SW480 (cell line): ENCODE measurements around the gene KIF21A.
"Not testable (repeated sequence)": the region's sequence is repeated elsewhere in the genome, so short reads cannot be mapped to it uniquely, and the experiment has no call there.

ENCODE experiments used
- DNase-seq: peaks from one replicate; pipeline ENCODE4 v3.0.0-alpha.2; 2016; ENCODE audit warnings: low spot score

The KIF21A gene

DNA sequence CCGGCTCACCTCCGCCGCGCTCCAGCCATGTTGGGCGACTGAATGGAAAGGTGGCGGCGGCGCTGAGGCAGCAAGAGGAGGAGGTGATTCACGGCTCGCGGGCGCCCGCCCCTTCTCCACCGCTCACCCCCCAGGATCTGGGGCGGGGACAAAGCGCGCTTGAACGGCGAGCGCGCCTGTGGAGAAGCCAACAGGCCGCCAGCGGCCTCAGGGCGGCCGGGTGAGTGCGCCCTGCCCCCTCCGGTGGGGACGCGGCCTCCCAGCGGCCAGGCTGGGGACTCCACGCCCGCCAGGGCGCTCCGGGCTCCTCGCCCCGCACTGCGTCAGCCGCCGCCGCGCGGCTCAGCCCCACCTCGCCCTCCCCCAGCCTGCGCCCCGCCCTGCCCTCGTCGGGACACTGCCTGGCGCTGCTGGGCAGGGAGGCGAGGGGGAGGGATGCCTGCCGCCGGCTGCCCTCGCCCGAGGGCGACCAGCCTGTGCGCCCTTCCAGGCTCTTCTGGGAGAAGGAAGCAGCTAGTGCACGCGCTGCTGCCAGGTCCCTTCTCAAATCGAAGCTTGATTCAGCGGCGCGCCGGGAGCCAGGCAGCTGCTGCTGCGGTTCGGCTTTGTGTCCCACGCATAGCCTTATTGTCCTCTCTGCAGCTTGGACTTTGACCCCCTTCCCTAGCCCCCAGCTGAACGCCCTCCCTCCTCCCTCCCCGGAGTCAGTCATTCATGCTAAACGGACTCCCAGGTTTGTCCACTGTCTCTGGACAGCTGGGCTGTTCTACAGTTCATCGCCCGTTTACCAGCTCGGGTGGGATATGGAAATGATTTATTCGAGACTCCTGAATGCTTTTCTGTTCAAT lies at the start of gene KIF21A:
TSS of gene KIF21A (minus strand) at position 40 of the 848 bp plus-strand sequence. CDS start 150 bp downstream, outside the sequence.
- DNase-seq: peak; percentile 90

DNA sequence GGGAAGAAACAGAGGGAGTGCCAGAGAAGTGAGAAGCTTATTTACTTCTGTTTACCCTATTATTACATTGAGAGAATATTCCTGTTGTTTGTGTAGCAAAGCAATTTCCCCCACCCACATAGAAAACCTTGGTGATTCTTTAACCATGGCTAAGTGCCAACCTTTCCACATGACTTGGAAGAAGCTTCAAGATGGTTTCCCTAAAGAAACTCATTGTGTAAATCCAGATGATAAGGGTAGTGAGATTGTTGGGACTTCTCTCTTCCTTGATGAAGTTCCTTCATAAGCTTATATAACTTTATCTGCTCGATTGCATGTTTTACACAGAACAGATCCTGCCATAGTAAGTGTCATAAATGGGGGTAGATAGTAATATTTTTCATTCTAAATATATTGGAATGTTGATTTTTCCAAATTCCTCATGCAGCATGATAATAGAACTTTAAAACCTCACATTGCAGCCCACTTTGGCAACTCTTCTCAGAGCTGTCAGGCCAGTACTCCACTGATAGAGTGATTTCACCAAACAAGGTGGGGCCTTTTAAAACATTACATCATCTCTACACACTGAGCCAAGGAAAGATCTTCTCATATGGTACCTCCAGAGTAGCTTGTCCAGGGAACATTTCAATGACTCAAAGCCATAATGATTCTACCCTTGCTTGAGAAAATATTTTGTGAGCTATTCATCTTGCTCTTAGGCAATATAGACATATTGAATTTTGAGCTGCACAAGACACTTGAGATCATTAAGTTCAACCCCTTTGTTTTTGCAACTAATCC lies 47.8 kb upstream of the KIF21A start:
- no peak for DNase-seq

- DNase-seq: no peak
These were observed 40.7 kb upstream of the KIF21A start for GRCh38 chr12:39483597-39483996.

DNA sequence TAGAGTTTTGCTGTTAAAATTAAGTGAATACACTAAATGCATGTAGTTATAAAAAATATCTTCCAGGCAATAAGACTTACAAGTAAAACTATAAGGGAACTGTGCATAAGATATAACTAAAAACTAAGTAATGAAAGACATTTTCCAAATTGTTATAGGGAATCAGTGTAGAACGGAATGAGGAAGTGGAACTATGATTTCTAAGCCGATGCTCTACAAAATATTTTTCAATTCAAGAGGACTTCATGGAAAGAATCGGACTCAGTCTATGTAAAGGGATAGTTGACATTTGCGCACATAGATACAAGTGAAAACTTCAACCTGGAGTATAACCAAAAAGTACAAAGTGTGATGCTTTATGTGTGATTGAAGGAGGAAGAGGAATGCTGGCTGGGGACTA lies 40.1 kb upstream of the KIF21A start:
- no peak for DNase-seq

- no peak for DNase-seq
These were observed 34.0 kb upstream of the KIF21A start for GRCh38 chr12:39476894-39477293.

- DNase-seq: no peak
These were observed 33.2 kb upstream of the KIF21A start for GRCh38 chr12:39476121-39476520.

DNA sequence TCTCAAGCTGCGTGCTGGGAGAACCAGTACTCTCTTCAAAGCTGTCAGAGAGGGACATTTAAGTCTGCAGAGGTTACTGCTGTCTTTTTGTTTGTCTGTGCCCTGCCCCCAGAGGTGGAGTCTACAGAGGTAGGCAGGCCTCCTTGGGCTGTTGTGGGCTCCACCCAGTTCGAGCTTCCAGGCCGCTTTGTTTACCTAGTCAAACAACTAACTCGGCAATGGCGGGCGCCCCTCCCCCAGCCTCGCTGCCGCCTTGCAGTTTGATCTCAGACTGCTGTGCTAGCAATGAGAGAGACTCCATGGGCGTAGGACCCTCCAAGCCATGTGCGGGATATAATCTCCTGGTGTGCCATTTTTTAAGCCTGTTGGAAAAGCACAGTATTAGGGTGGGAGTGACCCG lies 32.2 kb upstream of the KIF21A start:
- DNase-seq: not testable (repeated sequence)

- peak; percentile 84 for DNase-seq
These were observed 24.5 kb upstream of the KIF21A start for GRCh38 chr12:39467432-39467870.

DNA sequence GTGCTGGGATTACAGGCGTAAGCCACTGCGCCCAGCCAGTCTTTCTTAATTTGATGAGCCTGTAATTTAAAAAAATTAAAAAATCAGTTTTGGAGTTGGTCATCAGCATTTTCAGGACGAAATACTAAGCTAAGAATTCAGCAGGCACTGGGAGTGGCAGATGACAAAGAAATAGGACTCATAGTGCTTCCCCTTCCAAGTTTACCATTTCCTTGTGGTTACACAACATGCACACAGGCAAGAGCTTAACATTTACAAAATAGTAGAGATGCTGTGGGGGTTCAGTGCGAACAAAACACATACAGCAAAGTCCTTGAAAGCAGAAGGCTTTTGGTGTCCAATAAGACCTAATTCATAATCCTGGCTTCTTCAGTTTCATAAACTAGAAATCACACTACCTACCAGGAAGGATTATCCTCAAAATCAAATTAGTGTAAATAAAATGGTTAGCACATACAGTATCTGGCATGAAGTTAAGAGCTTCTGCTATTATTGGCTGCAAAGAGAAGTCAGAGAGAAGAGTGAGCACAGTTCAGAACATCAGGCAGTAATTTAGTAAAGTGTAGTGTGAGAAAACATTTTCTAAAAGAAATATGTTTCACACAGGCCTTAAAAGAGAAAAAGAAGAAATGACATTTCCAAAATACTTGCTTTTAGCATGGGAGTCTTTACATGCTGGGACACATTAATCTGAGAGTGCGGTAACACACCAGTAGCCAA lies 22.2 kb upstream of the KIF21A start:
- no peak for DNase-seq

- DNase-seq: no peak
These were observed 18.1 kb upstream of the KIF21A start for GRCh38 chr12:39461059-39461458.

DNA sequence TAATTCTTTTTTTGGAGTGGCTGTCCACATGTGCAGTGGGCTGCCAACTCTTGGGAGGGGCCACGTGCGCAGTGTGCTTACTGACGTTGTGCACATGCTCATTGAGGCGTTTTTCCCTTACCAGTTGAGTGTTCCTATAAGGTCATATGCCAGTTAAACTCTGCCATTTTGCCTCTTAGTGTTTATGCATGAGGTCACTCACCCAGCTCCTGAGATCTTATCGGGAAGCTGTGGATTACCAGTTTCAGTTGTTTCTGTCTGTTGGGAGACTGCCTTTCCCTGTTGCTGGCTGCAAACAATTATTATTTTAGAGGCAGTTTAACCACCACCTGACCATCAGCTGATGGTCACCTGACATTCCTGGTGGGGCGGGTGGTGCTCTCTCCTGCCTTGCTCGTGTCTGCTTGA lies 16.1 kb upstream of the KIF21A start:
- no peak for DNase-seq

DNA sequence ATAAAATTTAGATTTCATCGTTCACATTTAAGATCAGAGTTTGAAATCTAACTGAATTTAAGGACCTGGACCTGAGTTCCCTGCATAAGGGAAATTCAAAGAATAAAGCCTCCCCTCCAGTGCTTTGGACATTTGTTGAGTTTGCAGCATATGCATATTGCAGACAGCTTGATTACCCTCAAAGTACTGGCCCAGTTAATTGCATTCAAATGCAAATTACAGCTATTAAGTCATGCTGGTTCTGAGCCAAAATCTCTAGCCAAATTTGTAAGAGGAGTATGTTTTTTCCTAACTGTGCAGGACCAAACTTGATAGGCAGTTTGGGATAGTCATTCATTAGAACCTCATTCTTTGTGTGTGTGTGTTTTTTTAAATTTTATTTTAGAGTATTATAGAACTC lies 9.1 kb upstream of the KIF21A start:
- DNase-seq: no peak

- DNase-seq: no peak
These were observed 5.1 kb upstream of the KIF21A start for GRCh38 chr12:39448038-39448437.

DNA sequence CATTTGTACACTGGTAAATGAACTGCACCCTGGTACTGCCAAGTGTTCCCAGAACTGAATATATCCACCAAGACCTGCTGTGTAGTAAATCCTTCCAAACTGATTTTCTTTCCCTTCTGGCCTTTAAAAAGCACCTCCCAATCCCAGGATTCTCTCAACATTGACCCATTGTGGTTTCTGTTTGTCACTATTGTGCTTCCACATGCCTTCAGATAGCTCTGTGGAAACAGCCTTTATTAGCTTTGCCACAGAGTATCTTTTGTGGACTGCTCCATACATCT lies 949 bp upstream of the KIF21A start:
- DNase-seq: peak; percentile 46

- no peak for DNase-seq
These were observed 164 bp downstream of the KIF21A start for GRCh38 chr12:39442831-39443080.

- peak; percentile 55 for DNase-seq
These were observed 723 bp downstream of the KIF21A start for GRCh38 chr12:39441963-39442830.

DNA sequence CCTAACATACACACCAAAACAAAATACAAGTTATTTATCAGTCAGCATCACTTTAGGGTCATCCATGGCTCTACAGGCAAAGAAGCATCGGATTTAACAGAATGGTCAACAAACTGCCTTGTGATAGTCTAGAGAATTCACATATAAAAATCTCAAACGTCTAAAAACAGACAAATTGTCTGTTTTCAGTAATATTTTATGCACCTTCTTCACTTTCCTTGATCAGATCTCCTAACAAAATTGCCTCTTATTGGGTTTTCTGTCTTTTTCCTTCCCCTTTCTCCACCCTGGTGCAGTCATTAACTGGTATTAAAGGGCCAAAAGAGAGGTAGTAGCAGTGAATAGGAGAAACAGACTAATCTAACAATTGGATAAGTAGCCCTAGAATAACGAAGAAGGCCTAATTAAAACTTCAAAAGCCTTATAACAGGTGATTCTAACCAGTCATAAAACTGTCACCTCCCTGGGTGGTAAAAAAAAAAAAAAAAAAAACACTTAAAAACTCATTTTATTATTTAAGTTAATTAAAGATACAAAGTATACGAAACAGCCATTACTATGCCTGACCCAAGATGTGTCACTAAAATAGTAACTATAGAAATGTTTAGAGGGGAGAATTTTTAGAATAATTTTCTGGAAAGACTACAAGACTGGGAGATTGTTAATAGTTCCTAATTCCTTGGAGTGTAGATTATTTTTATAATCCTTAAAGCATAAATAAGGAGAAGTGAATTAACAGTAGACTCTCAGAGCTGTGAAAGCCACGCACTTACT lies 1.5 kb downstream of the KIF21A start:
- DNase-seq: no peak

DNA sequence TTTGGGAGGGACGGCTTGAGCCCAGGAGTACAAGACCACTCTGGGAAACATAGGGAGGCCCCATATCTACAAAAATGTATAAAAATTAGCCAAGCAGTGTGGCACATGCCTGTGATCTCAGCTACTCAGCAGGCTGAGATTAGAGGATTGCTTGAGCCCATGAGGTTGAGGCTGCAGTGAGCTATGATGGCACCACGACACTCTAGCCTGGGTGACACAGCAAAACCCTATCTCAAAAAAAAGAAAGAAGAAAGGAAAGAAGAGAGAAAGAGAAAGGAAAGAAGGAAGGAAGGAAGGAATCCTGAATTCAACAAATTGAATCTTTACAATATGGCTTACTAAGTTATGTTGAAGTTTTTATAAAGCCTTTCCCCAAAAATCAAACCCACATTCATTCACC lies 2.1 kb downstream of the KIF21A start:
- no peak for DNase-seq

GRCh38 chr12:39440101-39440500 lies 2.8 kb downstream of the KIF21A start:
- DNase-seq: no peak

GRCh38 chr12:39435531-39435930 lies 7.4 kb downstream of the KIF21A start:
- DNase-seq: no peak

DNA sequence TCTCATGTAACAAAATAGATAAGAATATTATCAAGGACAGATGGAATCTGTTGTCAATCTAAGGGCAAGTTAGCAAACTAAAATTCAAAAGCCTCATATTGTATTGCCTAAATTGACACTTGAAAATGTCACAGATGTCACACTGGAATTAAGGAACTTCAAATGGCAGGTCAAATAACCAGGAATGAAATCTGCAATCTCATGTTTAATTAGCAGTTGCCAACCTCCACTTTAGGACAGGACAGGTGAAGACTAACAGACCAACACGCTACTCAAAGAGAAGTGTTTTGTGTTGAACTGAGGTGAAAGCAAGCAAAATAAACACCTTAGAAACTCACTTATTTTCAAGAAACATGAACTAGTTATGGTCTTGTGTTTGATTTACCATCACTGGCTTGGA lies 11.1 kb downstream of the KIF21A start:
- no peak for DNase-seq
